T-helper 1 cell treated with Interleukin-12 subunit alpha and Interleukin-12 subunit beta and Interleukin-4 antibody, amounts not matched to agents 30 μg/mL and 1 μg/mL, for 36 hours (primary cell): ENCODE measurements around the gene EML3.

ENCODE experiments used
- H3K27ac Mint-ChIP-seq: one replicate; pipeline ENCODE4 v1.8.0; 2021; ENCODE audit warnings: mild to moderate bottlenecking, mixed read lengths
- H3K27me3 Mint-ChIP-seq: one replicate; pipeline ENCODE4 v1.8.0; 2021; ENCODE audit warnings: low read depth, mixed read lengths
- H3K36me3 Mint-ChIP-seq: one replicate; pipeline ENCODE4 v1.8.0; 2021; ENCODE audit warnings: low read depth, mixed read lengths
- H3K4me1 Mint-ChIP-seq: one replicate; pipeline ENCODE4 v1.8.0; 2021; ENCODE audit warnings: low read depth, mixed read lengths
- H3K4me3 Mint-ChIP-seq: one replicate; pipeline ENCODE4 v1.8.0; 2021; ENCODE audit warnings: mild to moderate bottlenecking, moderate library complexity, mixed read lengths
- H3K9me3 Mint-ChIP-seq: one replicate; pipeline ENCODE4 v1.8.0; 2021; ENCODE audit warnings: mixed read lengths

Gene EML3

GRCh38 chr11:62608776-62609175, 3.8 kb downstream of the EML3 start:
- H3K36me3 Mint-ChIP-seq = peaks cover 31% of the 10 kb centered on the region
- H3K27ac Mint-ChIP-seq = no peak overlapping the region
- H3K9me3 Mint-ChIP-seq = no peaks in the 10 kb centered on the region
- peaks cover 36% of the 10 kb centered on the region for H3K4me1 Mint-ChIP-seq
- H3K27me3 Mint-ChIP-seq = no peaks in the 10 kb centered on the region
- peak overlapping the region; percentile 37 for H3K4me3 Mint-ChIP-seq

- Mint-ChIP-seq H3K27me3 (no peaks in the 10 kb centered on the region), H3K4me3 (no peak overlapping the region), H3K9me3 (no peaks in the 10 kb centered on the region), H3K4me1 (peaks cover 41% of the 10 kb centered on the region), H3K36me3 (peaks cover 37% of the 10 kb centered on the region), H3K27ac (no peak overlapping the region)
These were observed 4.9 kb downstream of the EML3 start for GRCh38 chr11:62607714-62608113.

GRCh38 chr11:62605902-62606301, 6.7 kb downstream of the EML3 start:
- Mint-ChIP-seq H3K36me3 (peaks cover 41% of the 10 kb centered on the region), H3K9me3 (no peaks in the 10 kb centered on the region), H3K27me3 (no peaks in the 10 kb centered on the region), H3K27ac (no peak overlapping the region), H3K4me3 (no peak overlapping the region), H3K4me1 (peaks cover 43% of the 10 kb centered on the region)

GRCh38 chr11:62605467-62605866, 7.1 kb downstream of the EML3 start:
- Mint-ChIP-seq H3K36me3 (peaks cover 42% of the 10 kb centered on the region), H3K4me1 (peaks cover 41% of the 10 kb centered on the region), H3K27me3 (no peaks in the 10 kb centered on the region), H3K4me3 (no peak overlapping the region), H3K27ac (no peak overlapping the region), H3K9me3 (no peaks in the 10 kb centered on the region)

GRCh38 chr11:62604460-62605120, 8.0 kb downstream of the EML3 start:
- Mint-ChIP-seq H3K36me3 (peaks cover 46% of the 10 kb centered on the region), H3K4me1 (peaks cover 44% of the 10 kb centered on the region), H3K27ac (no peak overlapping the region), H3K4me3 (no peak overlapping the region), H3K27me3 (no peaks in the 10 kb centered on the region), H3K9me3 (no peaks in the 10 kb centered on the region)

- Mint-ChIP-seq H3K9me3 (no peaks in the 10 kb centered on the region), H3K4me3 (peak overlapping the region; percentile 33), H3K27ac (no peak overlapping the region), H3K36me3 (peaks cover 51% of the 10 kb centered on the region), H3K4me1 (peaks cover 44% of the 10 kb centered on the region), H3K27me3 (no peaks in the 10 kb centered on the region)
These were observed 8.7 kb downstream of the EML3 start for GRCh38 chr11:62603776-62604299.

GRCh38 chr11:62603072-62603408, 9.5 kb downstream of the EML3 start:
- Mint-ChIP-seq H3K4me1 (peaks cover 46% of the 10 kb centered on the region), H3K36me3 (peaks cover 55% of the 10 kb centered on the region), H3K27ac (peak overlapping the region; percentile 71), H3K9me3 (no peaks in the 10 kb centered on the region), H3K27me3 (no peaks in the 10 kb centered on the region), H3K4me3 (peak overlapping the region; percentile 33)

GRCh38 chr11:62602141-62603071, 10.2 kb downstream of the EML3 start:
- H3K27me3 Mint-ChIP-seq = no peaks in the 10 kb centered on the region
- H3K4me1 Mint-ChIP-seq = peaks cover 43% of the 10 kb centered on the region
- H3K36me3 Mint-ChIP-seq = peaks cover 56% of the 10 kb centered on the region
- no peaks in the 10 kb centered on the region for H3K9me3 Mint-ChIP-seq
- peak overlapping the region; percentile 89 for H3K4me3 Mint-ChIP-seq
- H3K27ac Mint-ChIP-seq = peak overlapping the region; percentile 88

- Mint-ChIP-seq H3K4me1 (peaks cover 44% of the 10 kb centered on the region), H3K27ac (peak within 1 kb of the TSS; percentile 88), H3K36me3 (peaks cover 59% of the 10 kb centered on the region), H3K9me3 (no peaks in the 10 kb centered on the region), H3K4me3 (peak within 1 kb of the TSS; percentile 89), H3K27me3 (no peaks in the 10 kb centered on the region)
These were observed 11.0 kb downstream of the EML3 start, which contains the start of gene MTA2 for GRCh38 chr11:62601372-62602140. Gene MTA2 (minus strand): TSS chr11:62601865. CDS start chr11:62601450, 415 bp downstream.

GRCh38 chr11:62601122-62601371, 11.5 kb downstream of the EML3 start:
- peaks cover 42% of the 10 kb centered on the region for H3K4me1 Mint-ChIP-seq
- H3K27me3 Mint-ChIP-seq = no peaks in the 10 kb centered on the region
- H3K4me3 Mint-ChIP-seq = peak overlapping the region; percentile 89
- peaks cover 61% of the 10 kb centered on the region for H3K36me3 Mint-ChIP-seq
- H3K27ac Mint-ChIP-seq = peak overlapping the region; percentile 88
- H3K9me3 Mint-ChIP-seq = no peaks in the 10 kb centered on the region

- Mint-ChIP-seq H3K4me1 (peaks cover 42% of the 10 kb centered on the region), H3K4me3 (peak overlapping the region; percentile 89), H3K27ac (peak overlapping the region; percentile 88), H3K9me3 (no peaks in the 10 kb centered on the region), H3K36me3 (peaks cover 61% of the 10 kb centered on the region), H3K27me3 (no peaks in the 10 kb centered on the region)
These were observed 12.0 kb downstream of the EML3 start for GRCh38 chr11:62600367-62601121.

GRCh38 chr11:62599901-62600300, 12.7 kb downstream of the EML3 start:
- Mint-ChIP-seq H3K27ac (peak overlapping the region; percentile 88), H3K4me3 (peak overlapping the region; percentile 89), H3K4me1 (peaks cover 41% of the 10 kb centered on the region), H3K36me3 (peaks cover 61% of the 10 kb centered on the region), H3K27me3 (no peaks in the 10 kb centered on the region), H3K9me3 (no peaks in the 10 kb centered on the region)

GRCh38 chr11:62599069-62599696, 13.4 kb downstream of the EML3 start:
- Mint-ChIP-seq H3K4me3 (peak overlapping the region; percentile 89), H3K4me1 (peaks cover 44% of the 10 kb centered on the region), H3K36me3 (peaks cover 66% of the 10 kb centered on the region), H3K27ac (peak overlapping the region; percentile 89), H3K9me3 (no peaks in the 10 kb centered on the region), H3K27me3 (no peaks in the 10 kb centered on the region)
